Gastrocnemius medialis (tissue), 4 donors: Measurements from ENCODE around the gene HSPB7. TPM values are rescaled to one million over a fixed set of nuclear protein-coding genes. Genes with fewer than 3 reads are reported as not detected.
"Not testable (repeated sequence)": the region's sequence is repeated elsewhere in the genome, so short reads cannot be mapped to it uniquely, and the experiment has no call there.

Experiments used
- ATAC-seq, 2 donors: fragments of 150-250 bp; one replicate each; pipeline ENCODE4 v1.9.1; 2016
- DNase-seq, 2 donors: peaks; one replicate each; pipeline ENCODE4 v3.0.0-alpha.2; 2019
- H3K27ac ChIP-seq, 4 donors: fragments of 200-600 bp; sonication (generic); 1 replicate in 1 of 4; 2 replicates in 3 of 4; pipeline ENCODE4 v1.5.1; 2016 to 2018; ENCODE audit warnings: mild to moderate bottlenecking in 2 of 4, moderate library complexity in 1 of 4
- H3K27me3 ChIP-seq, 3 donors: fragments of 200-600 bp; sonication (generic) in 2 of 3; 1 replicate in 1 of 3; 2 replicates in 2 of 3; pipeline versions ENCODE4 v1.5.1 to v1.6.0; 2016 to 2019; ENCODE audit warnings: mild to moderate bottlenecking in 1 of 3, moderate library complexity in 1 of 3
- H3K36me3 ChIP-seq, 2 donors: fragments of 200-600 bp; sonication (generic) in 1 of 2; one replicate each; pipeline ENCODE4 v1.5.1; 2017 to 2018
- H3K4me1 ChIP-seq, 2 donors: fragments of 200-600 bp; sonication (generic) in 1 of 2; one replicate each; pipeline ENCODE4 v1.5.1; 2016 to 2017; ENCODE audit warnings: mild to moderate bottlenecking in 2 of 2
- H3K4me3 ChIP-seq, 4 donors: fragments of 200-600 bp; sonication (generic) in 3 of 4; 1 replicate in 1 of 4; 2 replicates in 3 of 4; pipeline ENCODE4 v1.5.1; 2016 to 2019; ENCODE audit warnings: mild to moderate bottlenecking in 2 of 4
- H3K9me3 ChIP-seq, 3 donors: fragments of 200-600 bp; sonication (generic) in 2 of 3; 1 replicate in 1 of 3; 2 replicates in 2 of 3; pipeline ENCODE4 v1.5.1; 2016 to 2019
- POLR2A ChIP-seq, 2 donors: fragments of 450-650 bp; IDR thresholded peaks; one replicate each; pipeline ENCODE4 v1.6.1; 2017; ENCODE audit warnings: antibody characterized with exemption in 2 of 2, mild to moderate bottlenecking in 2 of 2, moderate library complexity in 2 of 2
- in situ Hi-C, 4 donors: fragments of 200-750 bp; cut with MboI; loops; one replicate each; pipeline versions ENCODE4 v1.15.0 to v1.8.0; 2017; ENCODE audit warnings: low sequenced_read_pairs in 4 of 4
- intact Hi-C: fragments of 100-400 bp; cut with DNase I; formaldehyde crosslinking; loops from one replicate; pipeline ENCODE4 v1.15.1; 2023; ENCODE audit warnings: low total_unique reads
- total RNA-seq, 4 donors: library from RNA; depleted of rRNA; stranded (reverse); fragments of >200 nt; gene quantifications; one replicate each; pipeline versions ENCODE4 v1.1.0 to v1.2.3, GENCODE V29; 2016
- TF ChIP-seq, protein P1 (sequence below), 5 experiments: fragments of 450-650 bp in 3 of 5; fragments of 200-600 bp in 2 of 5; sonication (generic) in 2 of 5; IDR thresholded peaks in 4 of 5; conservative IDR thresholded peaks in 1 of 5; 1 replicate in 4 of 5; 2 replicates in 1 of 5; pipeline ENCODE4 v1.5.1; 2016 to 2019; ENCODE audit warnings: antibody characterized with exemption in 5 of 5, mild to moderate bottlenecking in 3 of 5, moderate library complexity in 3 of 5

HSPB7 gene
- total RNA-seq, 4 donors from 2014 or later: 355 to 1,466 (median 716) TPM

DNA sequence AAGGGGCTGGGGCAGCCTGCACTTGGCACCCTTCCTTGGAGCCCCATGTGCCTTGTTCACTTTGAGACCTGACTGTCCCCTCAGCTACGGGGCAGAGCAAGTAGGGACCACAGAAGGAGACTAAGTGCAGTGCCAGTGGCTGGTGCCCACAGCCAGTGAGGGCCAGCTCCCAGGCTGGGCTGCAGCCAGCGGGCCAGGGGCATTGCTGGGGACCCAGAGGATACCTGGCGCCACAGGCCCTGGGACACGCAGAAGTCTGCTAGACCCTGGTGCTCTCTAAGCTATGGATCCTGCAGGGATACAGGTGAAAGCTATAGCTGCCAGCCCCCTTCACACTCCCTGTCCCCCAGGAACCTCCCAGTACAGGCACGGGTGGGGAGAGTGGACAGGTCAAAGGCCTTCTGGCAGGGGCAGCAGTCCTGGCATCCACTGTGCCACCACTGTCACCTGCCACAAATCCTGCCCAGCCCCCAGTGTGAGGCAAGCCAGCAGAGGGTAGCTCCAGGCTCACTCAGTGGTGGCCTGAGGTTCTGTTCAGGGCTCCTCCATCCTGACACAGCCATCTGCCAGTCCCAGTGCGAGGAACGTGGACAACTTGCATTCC, 5.3 kb upstream of the HSPB7 start:
- Histone ChIP-seq H3K27me3 (no peaks in the 10 kb centered on the region), H3K4me3 (no peak overlapping the region), H3K36me3 (no peaks in the 10 kb centered on the region), H3K27ac (peak overlapping the region; percentile 13 to 99 (median 30)), H3K9me3 (no peaks in the 10 kb centered on the region), H3K4me1 (peaks cover 28 to 34% of the 10 kb centered on the region in 2 donors)
- TF ChIP-seq POLR2A (IDR thresholded peaks at IDR 0.05): no peak
- TF ChIP-seq, protein P1, sequence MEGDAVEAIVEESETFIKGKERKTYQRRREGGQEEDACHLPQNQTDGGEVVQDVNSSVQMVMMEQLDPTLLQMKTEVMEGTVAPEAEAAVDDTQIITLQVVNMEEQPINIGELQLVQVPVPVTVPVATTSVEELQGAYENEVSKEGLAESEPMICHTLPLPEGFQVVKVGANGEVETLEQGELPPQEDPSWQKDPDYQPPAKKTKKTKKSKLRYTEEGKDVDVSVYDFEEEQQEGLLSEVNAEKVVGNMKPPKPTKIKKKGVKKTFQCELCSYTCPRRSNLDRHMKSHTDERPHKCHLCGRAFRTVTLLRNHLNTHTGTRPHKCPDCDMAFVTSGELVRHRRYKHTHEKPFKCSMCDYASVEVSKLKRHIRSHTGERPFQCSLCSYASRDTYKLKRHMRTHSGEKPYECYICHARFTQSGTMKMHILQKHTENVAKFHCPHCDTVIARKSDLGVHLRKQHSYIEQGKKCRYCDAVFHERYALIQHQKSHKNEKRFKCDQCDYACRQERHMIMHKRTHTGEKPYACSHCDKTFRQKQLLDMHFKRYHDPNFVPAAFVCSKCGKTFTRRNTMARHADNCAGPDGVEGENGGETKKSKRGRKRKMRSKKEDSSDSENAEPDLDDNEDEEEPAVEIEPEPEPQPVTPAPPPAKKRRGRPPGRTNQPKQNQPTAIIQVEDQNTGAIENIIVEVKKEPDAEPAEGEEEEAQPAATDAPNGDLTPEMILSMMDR (IDR thresholded peaks at IDR 0.05 in 4 of 5, conservative IDR thresholded peaks at IDR 0.05 in 1 of 5): no peak
- in situ Hi-C loops (no loop called here), intact Hi-C loops (no loop called here)
- ATAC-seq: no peak
- DNase-seq: no peak

GRCh38 chr1:16022393-16022792, 4.5 kb upstream of the HSPB7 start:
- Histone ChIP-seq H3K27ac (peak overlapping the region; percentile 97 to 100 (median 98)), H3K4me3 (no peak overlapping the region), H3K9me3 (no peaks in the 10 kb centered on the region), H3K36me3 (no peaks in the 10 kb centered on the region), H3K4me1 (peaks cover 29 to 35% of the 10 kb centered on the region in 2 donors), H3K27me3 (no peaks in the 10 kb centered on the region)
- in situ Hi-C loops: no loop called here
- DNase-seq (no peak), ATAC-seq (no peak)
- intact Hi-C loops: no loop called here
- no peak for TF ChIP-seq POLR2A (IDR thresholded peaks at IDR 0.05)
- TF ChIP-seq, protein P1 (IDR thresholded peaks at IDR 0.05 in 4 of 5, conservative IDR thresholded peaks at IDR 0.05 in 1 of 5): no peak

GRCh38 chr1:16021681-16022080, 3.8 kb upstream of the HSPB7 start, which contains the start of gene CLCNKA:
CLCNKA (plus strand) TSS chr1:16022036; CDS start chr1:16022620, 584 bp downstream.
- H3K4me3 ChIP-seq: no peak within 1 kb of the TSS
- H3K27me3 ChIP-seq: no peaks in the 10 kb centered on the region
- peaks cover 23 to 28% of the 10 kb centered on the region in 2 donors for H3K4me1 ChIP-seq
- no peak for DNase-seq
- no peaks in the 10 kb centered on the region for H3K36me3 ChIP-seq
- peak within 1 kb of the TSS; percentile 97 to 100 (median 98) for H3K27ac ChIP-seq
- intact Hi-C loops: no loop called here
- TF ChIP-seq POLR2A (IDR thresholded peaks at IDR 0.05): no peak
- TF ChIP-seq, protein P1 (IDR thresholded peaks at IDR 0.05 in 4 of 5, conservative IDR thresholded peaks at IDR 0.05 in 1 of 5): no peak
- ATAC-seq: no peak
- in situ Hi-C loops: no loop called here
- no peaks in the 10 kb centered on the region for H3K9me3 ChIP-seq

- H3K4me3 ChIP-seq, ATAC-seq, H3K36me3 ChIP-seq, H3K27me3 ChIP-seq, H3K9me3 ChIP-seq, intact Hi-C loops, DNase-seq, in situ Hi-C loops: not testable (repeated sequence)
- peak overlapping the region; percentile 97 to 100 (median 98) for H3K27ac ChIP-seq
- H3K4me1 ChIP-seq: peaks cover 22 to 29% of the 10 kb centered on the region in 2 donors
Measured at GRCh38 chr1:16020878-16021277, 3.0 kb upstream of the HSPB7 start.

DNA sequence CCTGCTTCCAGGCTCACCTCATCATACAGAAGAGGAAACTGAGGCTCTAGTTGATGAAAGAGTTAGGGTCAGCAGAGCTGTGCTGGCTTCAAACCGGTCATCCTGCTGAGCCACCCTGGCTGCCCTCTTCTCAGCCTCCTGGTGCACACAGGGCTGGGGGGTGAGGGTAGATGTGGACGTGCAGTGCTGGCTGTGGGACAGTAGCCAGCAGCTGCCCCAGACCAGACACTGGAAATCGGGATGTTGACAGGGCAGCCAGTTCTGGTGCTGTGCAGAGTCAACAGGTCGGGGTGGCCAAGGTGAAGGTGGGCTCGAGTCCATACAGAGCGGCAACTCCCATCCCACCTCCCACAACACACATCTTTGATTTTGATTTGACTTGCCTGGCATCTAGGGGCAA, 2.5 kb upstream of the HSPB7 start:
- peak in 1 of 2 donors; percentile 69 for DNase-seq
- no peaks in the 10 kb centered on the region for H3K36me3 ChIP-seq
- H3K4me1 ChIP-seq: peaks cover 23 to 34% of the 10 kb centered on the region in 2 donors
- TF ChIP-seq, protein P1 (IDR thresholded peaks at IDR 0.05 in 4 of 5, conservative IDR thresholded peaks at IDR 0.05 in 1 of 5): no peak
- TF ChIP-seq POLR2A (IDR thresholded peaks at IDR 0.05): peak in 1 of 2 donors; percentile 19
- in situ Hi-C loops: no loop called here
- no peak for ATAC-seq
- H3K27ac ChIP-seq: peak overlapping the region; percentile 97 to 100 (median 98)
- H3K9me3 ChIP-seq: no peaks in the 10 kb centered on the region
- intact Hi-C loops: no loop called here
- H3K27me3 ChIP-seq: no peaks in the 10 kb centered on the region
- no peak overlapping the region for H3K4me3 ChIP-seq
